NT2/D1 (cell line): ENCODE results near the gene TIE1.

Source experiments
- SUZ12 ChIP-seq: IDR thresholded peaks from 2 replicates; pipeline ENCODE4 v1.6.1; 2011; ENCODE audit not compliant: insufficient read length, insufficient read depth; ENCODE audit errors: extremely low read depth
- YY1 ChIP-seq: IDR thresholded peaks from 2 replicates; pipeline ENCODE4 v1.6.1; 2011; ENCODE audit not compliant: insufficient read length, insufficient read depth
- ZNF274 ChIP-seq: IDR thresholded peaks from 2 replicates; pipeline ENCODE4 v1.6.1; 2011; ENCODE audit warnings: mild to moderate bottlenecking, low read depth, low read length

GRCh38 chr1:43265431-43265830, 35.4 kb upstream of the TIE1 start:
- no peak for TF ChIP-seq SUZ12
- no peak for TF ChIP-seq ZNF274
- no peak for TF ChIP-seq YY1
